ENCODE measurements around the gene PIM1. TPM values are rescaled to one million over a fixed set of nuclear protein-coding genes. Genes with fewer than 3 reads are reported as not detected.
A peak's percentile ranks its signal among the peaks of the same experiment; 100 is the strongest.

The PIM1 gene
- total RNA-seq, 1 donor from 2014 or later = 9.1 TPM

GRCh38 chr6:37135835-37136694 is 33.9 kb upstream of the PIM1 start:
- Histone ChIP-seq H3K4me1 (peaks cover 40% of the 10 kb centered on the region), H3K9ac (no peak overlapping the region), H4K20me1 (ENCODE audit: low read depth) (no peaks in the 10 kb centered on the region), H3K27me3 (no peaks in the 10 kb centered on the region), H3K4me2 (peak overlapping the region; percentile 70), H3K36me3 (no peaks in the 10 kb centered on the region), H3K9me3 (ENCODE audit: low read depth) (no peaks in the 10 kb centered on the region), H3K79me2 (ENCODE audit: low read depth) (peaks cover 40% of the 10 kb centered on the region), H2AFZ (replicated peaks) (no peak overlapping the region), H3K27ac (peak overlapping the region; percentile 99), H3F3A (ENCODE audit: low read depth) (peaks cover 77% of the 10 kb centered on the region), H3K4me3 (peak overlapping the region; percentile 35)
- H3K4me3 Mint-ChIP-seq = peak overlapping the region; percentile 88
- no peaks in the 10 kb centered on the region for H3K36me3 Mint-ChIP-seq
- H3K27ac Mint-ChIP-seq = peak overlapping the region; percentile 94
- TF ChIP-seq EZH2phosphoT487 (IDR thresholded peaks at IDR 0.05) (no peak), EZH2 (IDR thresholded peaks at IDR 0.05) (no peak), CTCF (IDR thresholded peaks at IDR 0.05) (no peak)
- H3K27me3 Mint-ChIP-seq (ENCODE audit: insufficient read depth, low read depth) = peaks cover 12% of the 10 kb centered on the region
- DNase-seq (ENCODE audit: low spot score) = no peak
- peaks cover 78% of the 10 kb centered on the region for H3K4me1 Mint-ChIP-seq
- H3K9me3 Mint-ChIP-seq = peaks cover 3% of the 10 kb centered on the region

GRCh38 chr6:37136821-37137200 is 33.1 kb upstream of the PIM1 start:
- H2AFZ ChIP-seq (replicated peaks) = no peak overlapping the region
- H4K20me1 ChIP-seq (ENCODE audit: low read depth) = no peaks in the 10 kb centered on the region
- peaks cover 38% of the 10 kb centered on the region for H3K4me1 ChIP-seq
- H3K27me3 Mint-ChIP-seq (ENCODE audit: insufficient read depth, low read depth) = peaks cover 12% of the 10 kb centered on the region
- peaks cover 77% of the 10 kb centered on the region for H3F3A ChIP-seq (ENCODE audit: low read depth)
- H3K36me3 Mint-ChIP-seq = no peaks in the 10 kb centered on the region
- TF ChIP-seq EZH2 (IDR thresholded peaks at IDR 0.05) (no peak), CTCF (IDR thresholded peaks at IDR 0.05) (no peak), EZH2phosphoT487 (IDR thresholded peaks at IDR 0.05) (no peak)
- peak overlapping the region; percentile 70 for H3K4me2 ChIP-seq
- H3K4me3 ChIP-seq = peak overlapping the region; percentile 35
- H3K36me3 ChIP-seq = no peaks in the 10 kb centered on the region
- peaks cover 78% of the 10 kb centered on the region for H3K4me1 Mint-ChIP-seq
- H3K27me3 ChIP-seq = no peaks in the 10 kb centered on the region
- peak overlapping the region; percentile 100 for H3K27ac Mint-ChIP-seq
- peak overlapping the region; percentile 99 for H3K27ac ChIP-seq
- H3K9me3 ChIP-seq (ENCODE audit: low read depth) = no peaks in the 10 kb centered on the region
- no peak for DNase-seq (ENCODE audit: low spot score)
- peak overlapping the region; percentile 45 for H3K9ac ChIP-seq
- peaks cover 3% of the 10 kb centered on the region for H3K9me3 Mint-ChIP-seq
- H3K4me3 Mint-ChIP-seq = peak overlapping the region; percentile 88
- peaks cover 40% of the 10 kb centered on the region for H3K79me2 ChIP-seq (ENCODE audit: low read depth)

- H3K9me3 ChIP-seq (ENCODE audit: low read depth) = no peaks in the 10 kb centered on the region
- H3K4me3 ChIP-seq = peak overlapping the region; percentile 35
- Mint-ChIP-seq H3K4me1 (peaks cover 79% of the 10 kb centered on the region), H3K4me3 (peak overlapping the region; percentile 88), H3K27me3 (ENCODE audit: insufficient read depth, low read depth) (peaks cover 12% of the 10 kb centered on the region), H3K9me3 (peaks cover 3% of the 10 kb centered on the region), H3K36me3 (no peaks in the 10 kb centered on the region), H3K27ac (peak overlapping the region; percentile 100)
- DNase-seq (ENCODE audit: low spot score) = peak; percentile 93
- peak overlapping the region; percentile 45 for H3K9ac ChIP-seq
- H3K27me3 ChIP-seq = no peaks in the 10 kb centered on the region
- no peaks in the 10 kb centered on the region for H4K20me1 ChIP-seq (ENCODE audit: low read depth)
- H3K79me2 ChIP-seq (ENCODE audit: low read depth) = peaks cover 40% of the 10 kb centered on the region
- peak overlapping the region; percentile 70 for H3K4me2 ChIP-seq
- H3F3A ChIP-seq (ENCODE audit: low read depth) = peaks cover 78% of the 10 kb centered on the region
- no peak for TF ChIP-seq EZH2phosphoT487 (IDR thresholded peaks at IDR 0.05)
- TF ChIP-seq EZH2 (IDR thresholded peaks at IDR 0.05) = no peak
- no peak for TF ChIP-seq CTCF (IDR thresholded peaks at IDR 0.05)
- peak overlapping the region; percentile 99 for H3K27ac ChIP-seq
- peak overlapping the region; percentile 13 for H2AFZ ChIP-seq (replicated peaks)
- H3K36me3 ChIP-seq = no peaks in the 10 kb centered on the region
- peaks cover 42% of the 10 kb centered on the region for H3K4me1 ChIP-seq
Observed at GRCh38 chr6:37137201-37138090, 32.5 kb upstream of the PIM1 start.
